Activated CD8-positive, alpha-beta T cell treated with anti-CD3 and anti-CD28 coated beads for 36 hours (primary cell): Measurements from ENCODE around the gene TMEM14C. TPM values are rescaled to one million over a fixed set of nuclear protein-coding genes. Genes with fewer than 3 reads are reported as not detected.
"Not testable (repeated sequence)": the region's sequence is repeated elsewhere in the genome, so short reads cannot be mapped to it uniquely, and the experiment has no call there.

Experiments used
- ATAC-seq: fragments of 200-7000 bp; cut with Tn5 transposase; one replicate; pipeline ENCODE4 v1.10.0; 2021; ENCODE audit warnings: mild to moderate bottlenecking, moderate library complexity
- CTCF ChIA-PET: fragments of 350-600 bp; sonication (Branson Sonifier 250); formaldehyde crosslinking; loops from one replicate; lab custom pipeline; 2021; ENCODE audit warnings: antibody characterized with exemption; lab: Charles Lee
- POLR2A ChIA-PET: fragments of 350-600 bp; sonication (Branson Sonifier 250); formaldehyde crosslinking; loops from one replicate; lab custom pipeline; 2021; ENCODE audit warnings: antibody characterized with exemption; lab: Charles Lee
- DNase-seq: peaks from one replicate; pipeline ENCODE4 v3.0.0-alpha.2; 2020
- H3K27ac Mint-ChIP-seq: one replicate; pipeline ENCODE4 v1.8.0; 2021; ENCODE audit warnings: mild to moderate bottlenecking, mixed read lengths
- H3K27me3 Mint-ChIP-seq: one replicate; pipeline ENCODE4 v1.8.0; 2021; ENCODE audit warnings: mixed read lengths
- H3K36me3 Mint-ChIP-seq: one replicate; pipeline ENCODE4 v1.8.0; 2021; ENCODE audit warnings: low read depth, mixed read lengths
- H3K4me1 Mint-ChIP-seq: one replicate; pipeline ENCODE4 v1.8.0; 2021; ENCODE audit warnings: low read depth, mixed read lengths
- H3K4me3 Mint-ChIP-seq: one replicate; pipeline ENCODE4 v1.8.0; 2021; ENCODE audit warnings: mild to moderate bottlenecking, moderate library complexity, mixed read lengths
- H3K9me3 Mint-ChIP-seq: one replicate; pipeline ENCODE4 v1.8.0; 2021; ENCODE audit warnings: mixed read lengths
- CTCF ChIP-seq: fragments of 200-600 bp; IDR thresholded peaks from one replicate; pipeline ENCODE4 v1.8.0; 2022; ENCODE audit warnings: antibody characterized with exemption, mild to moderate bottlenecking
- intact Hi-C: fragments of 100-400 bp; cut with micrococcal nuclease; formaldehyde crosslinking; loops from one replicate; pipeline ENCODE4 v1.10.0; 2022
- total RNA-seq, 2 experiments: library from RNA; stranded (reverse); gene quantifications; one replicate each; pipeline ENCODE4 v1.2.3, GENCODE V29; 2021

The TMEM14C gene
- total RNA-seq, 2 experiments from 2014 or later: 60.1 to 62.0 TPM

- DNase-seq (no peak), ATAC-seq (no peak)
- Mint-ChIP-seq H3K4me3 (no peak overlapping the region), H3K27ac (no peak overlapping the region), H3K4me1 (peaks cover 28% of the 10 kb centered on the region), H3K27me3 (no peaks in the 10 kb centered on the region), H3K9me3 (no peaks in the 10 kb centered on the region), H3K36me3 (peaks cover 17% of the 10 kb centered on the region)
- intact Hi-C loops: no loop called here
- TF ChIP-seq CTCF: no peak
- ChIA-PET POLR2A (interaction anchor here (0.6 kb wide), 1 partner anchor 245 kb away, joined by 3 read pairs; no protein-coding TSS in a partner anchor), CTCF (no interaction called here)
These were observed 22.2 kb downstream of the TMEM14C start for GRCh38 chr6:10745116-10745515.

GRCh38 chr6:10746915-10747250, 24.0 kb downstream of the TMEM14C start:
- POLR2A ChIA-PET: interaction anchor here (1.0 to 3.2 kb wide), 11 partner anchors 8 to 92 kb away, joined by 3 to 20 read pairs (median 4); partner anchors contain the start of genes C6orf52, MAK, PAK1IP1 and TMEM14C
- intact Hi-C loops: loop anchor here (2.0 kb wide), 1 partner anchor 52 kb away; the partner anchor contains the start of genes C6orf52 and PAK1IP1
- Mint-ChIP-seq H3K27ac (peak overlapping the region; percentile 95), H3K4me3 (peak overlapping the region; percentile 95), H3K9me3 (no peaks in the 10 kb centered on the region), H3K36me3 (peaks cover 24% of the 10 kb centered on the region), H3K4me1 (peaks cover 39% of the 10 kb centered on the region), H3K27me3 (no peaks in the 10 kb centered on the region)
- CTCF ChIA-PET: interaction anchor here (1.1 to 1.8 kb wide), 4 partner anchors 12 to 347 kb away, joined by 3 to 4 read pairs (median 4); partner anchors contain the start of gene SMIM13
- ATAC-seq (no peak), DNase-seq (no peak)
- TF ChIP-seq CTCF: no peak

DNA sequence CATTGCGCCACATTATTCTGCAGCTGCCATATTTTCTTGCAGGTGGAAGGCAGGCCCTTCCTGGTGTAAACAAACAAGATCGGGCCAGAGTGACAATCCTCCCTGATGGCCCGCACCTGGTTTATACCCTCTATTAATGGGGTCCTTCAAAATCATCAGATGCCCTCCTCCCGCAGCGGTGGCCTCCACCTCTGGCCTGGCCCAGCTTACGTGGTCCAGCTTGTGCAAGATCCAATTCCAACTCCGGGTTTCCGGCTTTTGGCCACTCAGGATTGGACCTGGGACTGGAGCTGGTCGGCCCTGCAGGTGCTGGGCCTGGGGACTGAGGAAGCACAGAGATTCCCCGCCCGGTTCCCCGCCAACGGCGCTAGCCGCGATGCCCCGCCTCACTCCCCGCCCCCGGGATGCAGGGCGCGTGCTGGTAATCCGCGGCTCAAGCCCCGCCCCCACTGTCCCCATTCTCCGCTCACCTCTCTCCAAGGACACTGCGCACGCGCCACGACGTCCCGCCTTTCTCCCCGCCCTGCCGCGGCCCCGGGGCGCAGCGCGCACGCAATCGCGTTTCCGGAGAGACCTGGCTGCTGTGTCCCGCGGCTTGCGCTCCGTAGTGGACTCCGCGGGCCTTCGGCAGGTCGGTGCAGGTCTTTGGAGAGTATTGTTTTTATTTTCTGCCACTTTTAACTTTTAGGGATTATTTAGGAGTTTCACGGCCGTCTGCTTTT, 24.5 kb downstream of the TMEM14C start, which contains the start of gene TMEM14B:
Gene TMEM14B (plus strand): TSS at position 555 of the 722 bp plus-strand sequence. CDS start 1,441 bp downstream, outside the sequence.
- DNase-seq: peak; percentile 100
- Mint-ChIP-seq H3K9me3 (no peaks in the 10 kb centered on the region), H3K4me1 (peaks cover 42% of the 10 kb centered on the region), H3K27ac (peak within 1 kb of the TSS; percentile 95), H3K36me3 (peaks cover 24% of the 10 kb centered on the region), H3K27me3 (no peaks in the 10 kb centered on the region), H3K4me3 (peak within 1 kb of the TSS; percentile 95)
- no peak for TF ChIP-seq CTCF
- ChIA-PET CTCF (interaction anchor here (0.8 to 1.8 kb wide), 6 partner anchors 11 to 346 kb away, joined by 3 to 4 read pairs (median 3); partner anchors contain the start of gene SMIM13), POLR2A (interaction anchor here (1.0 to 3.2 kb wide), 12 partner anchors 9 to 91 kb away, joined by 3 to 20 read pairs (median 4); partner anchors contain the start of genes C6orf52, MAK, PAK1IP1 and TMEM14C)
- peak; percentile 99 for ATAC-seq
- intact Hi-C loops: loop anchor here (2.0 kb wide), 1 partner anchor 53 kb away; the partner anchor contains the start of genes C6orf52 and PAK1IP1

DNA sequence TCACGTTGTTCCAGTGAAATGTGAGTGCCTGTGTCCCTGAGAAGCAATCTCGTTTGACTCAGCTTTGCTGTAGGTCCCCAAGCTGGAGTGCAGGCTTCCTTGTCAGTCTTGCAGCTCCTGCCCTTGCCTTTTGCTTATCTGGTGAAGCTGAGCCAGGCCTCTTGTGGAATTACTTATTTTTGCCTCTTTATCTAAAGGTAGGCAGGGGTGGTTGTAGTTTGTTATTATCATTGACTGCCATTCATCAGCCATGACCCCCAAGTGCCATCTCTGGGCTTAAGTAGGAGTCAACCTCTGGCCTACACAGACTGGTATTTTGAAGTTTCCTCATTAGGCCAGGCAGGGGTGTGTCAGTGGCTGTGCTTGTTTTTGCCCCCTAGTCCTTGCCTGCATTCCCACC, 26.9 kb downstream of the TMEM14C start:
- ChIA-PET POLR2A (interaction anchor here (3.2 kb wide), 1 partner anchor 26 kb away, joined by 20 read pairs; the partner anchor contains the start of gene TMEM14C), CTCF (no interaction called here)
- ATAC-seq (no peak), DNase-seq (no peak)
- Mint-ChIP-seq H3K4me1 (peaks cover 56% of the 10 kb centered on the region), H3K27ac (peak overlapping the region; percentile 29), H3K36me3 (peaks cover 38% of the 10 kb centered on the region), H3K4me3 (no peak overlapping the region), H3K27me3 (no peaks in the 10 kb centered on the region), H3K9me3 (no peaks in the 10 kb centered on the region)
- intact Hi-C loops: no loop called here
- no peak for TF ChIP-seq CTCF

DNA sequence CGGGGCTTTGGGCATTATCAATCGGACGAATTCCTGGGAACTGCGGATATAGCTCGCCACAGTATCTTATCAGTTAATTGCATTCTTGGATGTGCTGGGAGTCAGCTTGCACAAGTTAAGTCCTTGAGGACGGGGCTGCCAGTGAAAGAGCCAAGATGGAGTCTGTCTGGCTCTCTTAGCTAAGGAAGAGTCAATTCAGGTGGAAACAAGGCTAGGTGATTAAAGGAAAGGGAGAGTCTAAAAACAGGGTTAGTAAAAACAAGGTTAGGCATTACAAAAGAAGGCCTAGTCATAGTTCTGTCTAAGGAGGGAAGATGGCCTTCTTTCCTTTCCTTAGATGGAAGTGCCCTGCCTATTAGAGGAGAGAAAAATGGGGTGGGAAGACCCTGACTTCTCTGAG, 27.7 kb downstream of the TMEM14C start:
- H3K27ac Mint-ChIP-seq, POLR2A ChIA-PET, CTCF ChIA-PET: not testable (repeated sequence)

DNA sequence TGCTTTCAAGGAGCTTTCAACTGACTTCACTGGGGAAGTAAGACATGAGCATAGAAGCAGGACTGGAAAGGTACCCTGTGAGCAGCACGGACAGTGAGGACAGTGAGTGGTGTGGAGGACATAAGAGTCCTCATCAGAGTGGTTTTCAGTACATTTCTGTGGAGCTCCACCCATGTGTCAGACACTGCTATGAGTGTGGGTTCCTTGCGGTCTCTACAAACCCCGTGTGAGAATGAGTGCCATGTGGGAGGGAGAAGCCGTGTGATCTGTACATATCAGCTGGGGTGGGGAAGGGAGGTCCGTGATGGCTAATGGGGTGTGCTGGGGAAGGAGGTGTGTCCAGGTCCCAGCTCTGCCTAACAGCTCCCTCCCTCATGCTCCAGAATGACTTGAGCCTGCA, 28.9 kb downstream of the TMEM14C start:
- ATAC-seq: not testable (repeated sequence)

More for the DNA sequence above, 27.7 kb downstream of the TMEM14C start:
- H3K4me1 Mint-ChIP-seq: peaks cover 64% of the 10 kb centered on the region
- ATAC-seq, H3K4me3 Mint-ChIP-seq, H3K27me3 Mint-ChIP-seq, DNase-seq, H3K9me3 Mint-ChIP-seq, intact Hi-C loops: not testable (repeated sequence)
- peaks cover 45% of the 10 kb centered on the region for H3K36me3 Mint-ChIP-seq

More for the DNA sequence above, 28.9 kb downstream of the TMEM14C start:
- peak overlapping the region; percentile 18 for H3K27ac Mint-ChIP-seq
- peaks cover 56% of the 10 kb centered on the region for H3K36me3 Mint-ChIP-seq
- CTCF ChIA-PET: interaction anchor here (1.2 kb wide), 1 partner anchor 14 kb away, joined by 4 read pairs; no protein-coding TSS in a partner anchor
- intact Hi-C loops, H3K4me3 Mint-ChIP-seq, H3K9me3 Mint-ChIP-seq, H3K27me3 Mint-ChIP-seq: not testable (repeated sequence)
- H3K4me1 Mint-ChIP-seq: peaks cover 63% of the 10 kb centered on the region
- POLR2A ChIA-PET: interaction anchor here (1.2 kb wide), 1 partner anchor 57 kb away, joined by 3 read pairs; the partner anchor contains the start of gene PAK1IP1
- DNase-seq: peak; percentile 15
